Immature natural killer cell (primary cell): Measurements from ENCODE around the gene TMEM255B. TPM values are rescaled to one million over a fixed set of nuclear protein-coding genes. Genes with fewer than 3 reads are reported as not detected.
"Not testable (repeated sequence)": the region's sequence is repeated elsewhere in the genome, so short reads cannot be mapped to it uniquely, and the experiment has no call there.

ENCODE experiments used
- DNase-seq, 3 donors: peaks; one replicate each; pipeline ENCODE4 v3.0.0; 2022; ENCODE audit warnings: mixed read lengths in 1 of 3
- H3K27ac Mint-ChIP-seq, 6 donors: one replicate each; pipeline ENCODE4 v1.8.0; 2020; ENCODE audit warnings: mixed read lengths in 6 of 6, mild to moderate bottlenecking in 5 of 6, inconsistent platforms in 4 of 6, moderate library complexity in 3 of 6
- H3K27me3 Mint-ChIP-seq, 3 donors: one replicate each; pipeline ENCODE4 v1.8.0; 2020 to 2021; ENCODE audit warnings: low read depth in 3 of 3, mild to moderate bottlenecking in 3 of 3, mixed read lengths in 3 of 3, moderate library complexity in 3 of 3, inconsistent platforms in 1 of 3
- H3K36me3 Mint-ChIP-seq, 3 donors: one replicate each; pipeline ENCODE4 v1.8.0; 2020; ENCODE audit warnings: mixed read lengths in 3 of 3, inconsistent platforms in 2 of 3, mild to moderate bottlenecking in 2 of 3
- H3K4me1 Mint-ChIP-seq, 2 donors: one replicate each; pipeline ENCODE4 v1.8.0; 2020; ENCODE audit warnings: inconsistent platforms in 2 of 2, mild to moderate bottlenecking in 2 of 2, mixed read lengths in 2 of 2, moderate library complexity in 1 of 2
- H3K4me3 Mint-ChIP-seq, 5 donors: one replicate each; pipeline ENCODE4 v1.8.0; 2020; ENCODE audit warnings: mild to moderate bottlenecking in 5 of 5, mixed read lengths in 5 of 5, inconsistent platforms in 3 of 5, moderate library complexity in 3 of 5
- H3K9me3 Mint-ChIP-seq, 6 donors: one replicate each; pipeline ENCODE4 v1.8.0; 2020; ENCODE audit warnings: mild to moderate bottlenecking in 6 of 6, mixed read lengths in 6 of 6, inconsistent platforms in 4 of 6, moderate library complexity in 3 of 6
- polyA plus RNA-seq, 3 donors: library from polyadenylated mRNA; unstranded; fragments of 300-500 nt; fragmentation: Illumina TruSeq; gene quantifications; one replicate each; pipeline ENCODE4 v1.2.3, GENCODE V29; 2021

The TMEM255B gene
- not detected for polyA plus RNA-seq

DNA sequence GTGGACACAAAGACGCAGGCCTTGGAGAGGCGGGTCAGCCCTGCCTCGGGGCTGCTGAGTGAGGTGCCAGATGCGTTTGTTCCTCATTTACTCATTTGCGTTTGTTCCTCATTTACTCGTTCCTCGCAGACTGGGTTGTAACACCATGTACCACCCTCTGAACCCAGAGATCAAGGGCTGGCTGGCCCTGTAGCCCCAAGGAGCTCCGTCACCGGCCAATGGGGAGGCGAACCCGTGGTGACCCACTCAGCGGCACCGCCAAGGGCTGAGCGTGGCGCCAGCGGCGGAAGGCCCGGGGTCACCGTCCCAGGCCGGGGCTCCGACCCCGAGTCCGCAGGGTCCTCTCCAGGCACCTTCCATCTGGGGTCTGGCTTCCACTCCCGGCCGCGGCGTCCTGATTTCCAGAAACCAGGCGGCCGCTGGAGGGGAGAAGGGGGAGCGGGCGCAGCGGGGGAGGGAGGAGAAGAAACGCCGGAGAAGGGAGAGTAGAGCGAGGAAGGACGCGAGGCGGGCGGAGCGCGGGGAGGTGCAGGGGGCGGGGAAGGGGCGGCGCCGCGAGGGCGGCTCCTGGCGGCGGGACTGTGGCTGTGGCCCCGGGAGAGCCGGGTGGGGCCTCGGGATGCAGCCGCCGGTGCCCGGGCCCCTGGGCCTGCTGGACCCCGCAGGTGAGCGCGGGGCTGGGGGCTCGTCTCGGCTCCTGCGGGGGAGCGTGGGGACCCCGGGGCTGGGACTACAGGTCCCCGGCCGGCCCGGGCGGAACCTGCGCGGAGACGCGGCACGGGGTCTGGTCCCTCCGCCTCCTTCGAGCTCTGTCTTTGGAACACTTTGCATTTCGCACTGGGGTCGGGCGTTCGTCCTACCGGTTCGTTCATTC is at the start of gene TMEM255B:
Gene TMEM255B, plus strand, starts transcription at position 576 of the 874 bp plus-strand sequence. Its CDS starts 44 bp downstream, at position 620.
- Mint-ChIP-seq H3K36me3 (peaks cover 0 to 4% (median 0%) of the 10 kb centered on the region in 3 donors), H3K27me3 (peaks cover 13 to 24% (median 16%) of the 10 kb centered on the region in 3 donors), H3K9me3 (peaks cover 0 to 2% (median 0%) of the 10 kb centered on the region in 6 donors), H3K27ac (peak within 1 kb of the TSS in 2 of 6 donors; percentile 11 to 17), H3K4me3 (peak within 1 kb of the TSS; percentile 88 to 95 (median 90)), H3K4me1 (peaks cover 14 to 17% of the 10 kb centered on the region in 2 donors)
- DNase-seq, result peak; percentile 41 to 51 (median 49)

GRCh38 chr13:113722921-113723320 is 36.1 kb upstream of the TMEM255B start:
- Mint-ChIP-seq H3K27me3 (peaks cover 11 to 27% (median 12%) of the 10 kb centered on the region in 3 donors), H3K27ac (peak overlapping the region in 3 of 6 donors; percentile 27 to 74 (median 69)), H3K36me3 (no peaks in the 10 kb centered on the region), H3K4me3 (peak overlapping the region in 2 of 5 donors; percentile 41 to 49), H3K9me3 (no peaks in the 10 kb centered on the region), H3K4me1 (peaks cover 4 to 9% of the 10 kb centered on the region in 2 donors)
- DNase-seq, result no peak

GRCh38 chr13:113723410-113724015 is 35.5 kb upstream of the TMEM255B start:
- peak overlapping the region; percentile 21 to 49 (median 41) for H3K4me3 Mint-ChIP-seq

DNA sequence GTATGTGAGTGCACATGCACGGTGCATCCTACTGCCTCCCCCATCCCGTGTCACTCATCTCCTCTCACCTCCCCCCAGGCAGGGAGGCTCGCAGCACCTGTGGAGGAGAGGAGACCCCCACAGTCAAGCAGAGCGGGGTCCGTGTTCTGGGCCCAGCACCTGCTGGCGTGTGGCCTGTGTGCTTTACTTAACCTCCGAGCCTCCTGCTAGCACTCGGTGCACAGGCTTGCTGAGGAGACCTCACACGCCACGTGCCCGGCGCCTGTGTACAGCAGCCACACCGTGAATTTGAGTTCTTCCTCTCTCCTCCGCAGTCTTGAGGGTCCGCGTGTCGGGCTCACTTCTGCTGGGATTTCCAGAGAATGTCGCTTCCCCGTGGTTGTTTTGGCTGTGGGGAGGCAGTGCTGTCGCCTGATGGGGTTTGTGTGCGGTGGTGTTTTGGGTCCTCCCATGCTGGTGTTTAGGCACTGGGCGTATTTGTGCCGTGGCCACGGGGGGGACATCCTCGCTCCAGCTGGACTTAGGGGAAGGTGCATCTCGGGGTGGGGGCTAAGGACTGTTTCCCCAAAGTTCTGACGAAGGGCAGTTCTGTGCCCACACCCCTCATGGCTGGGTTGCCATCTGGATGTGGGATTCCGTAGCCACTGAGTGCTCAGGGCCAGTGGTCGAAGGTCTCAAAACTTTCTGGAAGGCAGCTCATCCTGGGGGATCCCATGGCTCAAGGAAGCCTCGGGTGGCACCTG is 34.8 kb upstream of the TMEM255B start:
- Mint-ChIP-seq H3K4me3 (peak overlapping the region; percentile 54 to 79 (median 72)), H3K27me3 (peaks cover 11 to 27% (median 12%) of the 10 kb centered on the region in 3 donors), H3K4me1 (peaks cover 4 to 9% of the 10 kb centered on the region in 2 donors), H3K9me3 (no peaks in the 10 kb centered on the region), H3K36me3 (no peaks in the 10 kb centered on the region), H3K27ac (peak overlapping the region; percentile 68 to 86 (median 72))
- no peak for DNase-seq

More at GRCh38 chr13:113723410-113724015, 35.5 kb upstream of the TMEM255B start:
- Mint-ChIP-seq H3K9me3 (no peaks in the 10 kb centered on the region), H3K4me1 (peaks cover 4 to 9% of the 10 kb centered on the region in 2 donors), H3K27me3 (peaks cover 11 to 27% (median 12%) of the 10 kb centered on the region in 3 donors), H3K36me3 (no peaks in the 10 kb centered on the region), H3K27ac (peak overlapping the region in 4 of 6 donors; percentile 22 to 74 (median 48))
- DNase-seq, result no peak

GRCh38 chr13:113724780-113725315 is 34.2 kb upstream of the TMEM255B start:
- H3K36me3 Mint-ChIP-seq, result no peaks in the 10 kb centered on the region
- H3K27ac Mint-ChIP-seq, result peak overlapping the region; percentile 55 to 86 (median 75)
- peak; percentile 87 to 89 (median 89) for DNase-seq
- peaks cover 4 to 9% of the 10 kb centered on the region in 2 donors for H3K4me1 Mint-ChIP-seq
- H3K4me3 Mint-ChIP-seq, result peak overlapping the region; percentile 54 to 79 (median 72)
- H3K27me3 Mint-ChIP-seq, result peaks cover 11 to 27% (median 12%) of the 10 kb centered on the region in 3 donors
- no peaks in the 10 kb centered on the region for H3K9me3 Mint-ChIP-seq

- peak overlapping the region in 3 of 5 donors; percentile 54 to 79 (median 72) for H3K4me3 Mint-ChIP-seq
- peak overlapping the region in 3 of 6 donors; percentile 55 to 86 (median 82) for H3K27ac Mint-ChIP-seq
- H3K36me3 Mint-ChIP-seq, H3K9me3 Mint-ChIP-seq, H3K4me1 Mint-ChIP-seq: not testable (repeated sequence)
- peak; percentile 50 to 54 (median 52) for DNase-seq
- H3K27me3 Mint-ChIP-seq, result peaks cover 11 to 27% (median 12%) of the 10 kb centered on the region in 3 donors
These were observed 33.5 kb upstream of the TMEM255B start for GRCh38 chr13:113725329-113726105.

DNA sequence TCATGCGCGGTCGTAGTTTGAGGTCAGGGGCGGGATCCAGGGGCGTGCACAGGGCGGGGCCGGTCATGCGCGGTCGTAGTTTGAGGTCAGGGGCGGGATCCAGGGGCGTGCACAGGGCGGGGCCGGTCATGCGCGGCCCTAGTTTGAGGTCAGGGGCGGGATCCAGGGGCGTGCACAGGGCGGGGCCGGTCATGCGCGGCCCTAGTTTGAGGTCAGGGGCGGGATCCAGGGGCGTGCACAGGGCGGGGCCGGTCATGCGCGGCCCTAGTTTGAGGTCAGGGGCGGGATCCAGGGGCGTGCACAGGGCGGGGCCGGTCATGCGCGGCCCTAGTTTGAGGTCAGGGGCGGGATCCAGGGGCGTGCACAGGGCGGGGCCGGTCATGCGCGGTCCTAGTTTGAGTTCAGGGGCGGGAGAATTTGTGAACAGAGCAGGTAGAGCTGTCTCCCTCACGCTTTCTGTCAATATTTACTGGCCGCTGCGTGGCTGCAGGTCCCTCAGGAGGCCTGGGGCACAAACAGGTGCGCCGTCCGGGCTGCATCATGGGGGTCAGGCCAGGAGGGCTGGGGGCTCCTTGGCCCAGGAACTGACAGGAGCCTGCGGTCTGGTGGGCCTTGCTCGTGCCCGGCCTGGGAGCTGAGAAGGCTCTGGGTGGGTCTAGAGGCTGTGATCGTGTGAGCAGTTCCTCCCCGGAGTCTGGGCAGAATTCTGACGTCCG is 32.8 kb upstream of the TMEM255B start:
- H3K4me3 Mint-ChIP-seq, result peak overlapping the region in 4 of 5 donors; percentile 25 to 68 (median 59)
- peak; percentile 21 to 39 (median 33) for DNase-seq
- not testable (repeated sequence) for H3K9me3 Mint-ChIP-seq, H3K36me3 Mint-ChIP-seq, H3K4me1 Mint-ChIP-seq
- H3K27me3 Mint-ChIP-seq, result peaks cover 11 to 27% (median 12%) of the 10 kb centered on the region in 3 donors
- H3K27ac Mint-ChIP-seq, result peak overlapping the region in 3 of 6 donors; percentile 34 to 69 (median 40)

GRCh38 chr13:113726961-113727411 is 32.0 kb upstream of the TMEM255B start:
- Mint-ChIP-seq H3K4me3 (peak overlapping the region in 3 of 5 donors; percentile 21 to 63 (median 38)), H3K27ac (peak overlapping the region in 4 of 6 donors; percentile 31 to 69 (median 42)), H3K4me1 (peaks cover 4 to 9% of the 10 kb centered on the region in 2 donors), H3K9me3 (no peaks in the 10 kb centered on the region), H3K36me3 (no peaks in the 10 kb centered on the region), H3K27me3 (peaks cover 11 to 27% (median 12%) of the 10 kb centered on the region in 3 donors)
- no peak for DNase-seq

- Mint-ChIP-seq H3K4me1 (peaks cover 0 to 9% of the 10 kb centered on the region in 2 donors), H3K27ac (no peak overlapping the region), H3K36me3 (no peaks in the 10 kb centered on the region), H3K27me3 (peaks cover 11 to 22% (median 12%) of the 10 kb centered on the region in 3 donors), H3K9me3 (no peaks in the 10 kb centered on the region), H3K4me3 (no peak overlapping the region)
- no peak for DNase-seq
These were observed 30.4 kb upstream of the TMEM255B start for GRCh38 chr13:113728571-113729054.

DNA sequence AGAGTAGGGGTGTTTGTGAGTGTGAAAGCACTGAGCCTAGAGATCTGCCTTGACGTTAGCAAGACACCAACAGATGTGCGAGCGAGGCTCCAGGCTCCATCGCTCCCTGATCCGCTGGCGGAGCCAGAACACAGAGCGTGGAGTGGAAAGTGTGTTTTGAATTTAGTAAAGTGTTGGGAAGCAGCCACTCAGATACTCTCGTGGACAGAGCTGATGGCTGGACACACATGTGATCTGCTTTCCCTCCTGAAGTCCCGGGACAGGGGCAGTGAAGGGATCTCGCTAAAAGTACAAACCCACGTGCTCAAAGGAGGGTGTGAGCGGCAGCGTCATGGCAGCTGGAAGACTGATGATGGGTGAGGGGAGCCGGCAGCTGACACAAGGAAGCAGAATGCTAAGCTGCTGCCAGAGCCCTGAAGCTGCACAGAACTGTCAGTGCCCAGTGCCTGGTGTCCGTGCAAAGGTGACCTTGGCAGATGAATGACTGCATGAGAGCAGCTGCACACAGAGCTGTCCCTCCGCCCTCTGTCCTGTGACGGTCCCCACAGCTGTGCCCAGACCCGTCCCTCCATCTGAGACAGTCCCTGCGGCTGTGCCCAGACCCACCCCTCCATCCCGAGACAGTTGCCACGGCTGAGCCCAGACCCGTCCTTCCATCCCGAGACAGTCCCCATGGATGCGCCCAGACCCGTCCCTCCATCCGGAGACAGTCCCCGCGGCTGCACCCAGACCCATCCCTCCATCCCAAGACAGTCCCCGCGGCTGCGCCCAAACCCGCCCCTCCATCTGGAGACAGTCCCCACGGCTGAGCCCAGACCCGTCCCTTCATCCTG is 29.6 kb upstream of the TMEM255B start:
- H3K4me3 Mint-ChIP-seq, result no peak overlapping the region
- no peak for DNase-seq
- peaks cover 0 to 9% of the 10 kb centered on the region in 2 donors for H3K4me1 Mint-ChIP-seq

GRCh38 chr13:113730258-113730691 is 28.8 kb upstream of the TMEM255B start:
- no peaks in the 10 kb centered on the region for H3K36me3 Mint-ChIP-seq
- no peak overlapping the region for H3K27ac Mint-ChIP-seq
- H3K4me3 Mint-ChIP-seq, result no peak overlapping the region
- peaks cover 0 to 4% of the 10 kb centered on the region in 2 donors for H3K4me1 Mint-ChIP-seq
- H3K9me3 Mint-ChIP-seq, result no peaks in the 10 kb centered on the region
- no peak for DNase-seq
- peaks cover 7 to 11% (median 8%) of the 10 kb centered on the region in 3 donors for H3K27me3 Mint-ChIP-seq

More for the DNA sequence above, 29.6 kb upstream of the TMEM255B start:
- peaks cover 11 to 17% (median 15%) of the 10 kb centered on the region in 3 donors for H3K27me3 Mint-ChIP-seq
- no peak overlapping the region for H3K27ac Mint-ChIP-seq
- no peaks in the 10 kb centered on the region for H3K36me3 Mint-ChIP-seq
- H3K9me3 Mint-ChIP-seq, result no peaks in the 10 kb centered on the region
